ENCODE data around the gene TMEM178B.

DNA sequence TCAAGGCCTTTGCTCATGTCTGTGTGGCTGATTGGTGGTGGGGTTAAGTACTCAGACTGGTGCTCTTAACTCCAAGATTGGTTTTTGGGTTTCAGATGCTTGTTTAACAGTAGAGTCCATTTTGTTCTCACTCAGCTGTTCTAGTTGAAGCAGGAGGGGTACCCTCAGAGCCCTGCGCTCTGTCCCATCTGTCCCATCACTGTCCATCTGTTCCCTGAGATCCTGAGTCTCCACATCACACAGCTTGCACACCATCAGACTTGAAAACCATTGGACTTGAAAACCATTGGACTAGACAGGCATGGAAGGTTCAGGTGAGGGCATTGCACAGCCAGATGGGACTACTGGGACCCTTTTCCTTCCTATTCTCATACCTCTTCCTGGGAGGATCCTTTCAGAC lies 39.3 kb downstream of the TMEM178B start:
- TF ChIP-seq, protein P1, sequence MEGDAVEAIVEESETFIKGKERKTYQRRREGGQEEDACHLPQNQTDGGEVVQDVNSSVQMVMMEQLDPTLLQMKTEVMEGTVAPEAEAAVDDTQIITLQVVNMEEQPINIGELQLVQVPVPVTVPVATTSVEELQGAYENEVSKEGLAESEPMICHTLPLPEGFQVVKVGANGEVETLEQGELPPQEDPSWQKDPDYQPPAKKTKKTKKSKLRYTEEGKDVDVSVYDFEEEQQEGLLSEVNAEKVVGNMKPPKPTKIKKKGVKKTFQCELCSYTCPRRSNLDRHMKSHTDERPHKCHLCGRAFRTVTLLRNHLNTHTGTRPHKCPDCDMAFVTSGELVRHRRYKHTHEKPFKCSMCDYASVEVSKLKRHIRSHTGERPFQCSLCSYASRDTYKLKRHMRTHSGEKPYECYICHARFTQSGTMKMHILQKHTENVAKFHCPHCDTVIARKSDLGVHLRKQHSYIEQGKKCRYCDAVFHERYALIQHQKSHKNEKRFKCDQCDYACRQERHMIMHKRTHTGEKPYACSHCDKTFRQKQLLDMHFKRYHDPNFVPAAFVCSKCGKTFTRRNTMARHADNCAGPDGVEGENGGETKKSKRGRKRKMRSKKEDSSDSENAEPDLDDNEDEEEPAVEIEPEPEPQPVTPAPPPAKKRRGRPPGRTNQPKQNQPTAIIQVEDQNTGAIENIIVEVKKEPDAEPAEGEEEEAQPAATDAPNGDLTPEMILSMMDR (IDR thresholded peaks at IDR 0.05; ENCODE audit: low read depth, low read length, poor library complexity, severe bottlenecking): no peak
- no peak for TF ChIP-seq EZH2phosphoT487 (IDR thresholded peaks at IDR 0.05; ENCODE audit: borderline replicate concordance, low read length)

Data from DOHH2 (cell line).